CD14-positive monocyte (primary cell): ENCODE results near the gene WDR47. TPM values are rescaled to one million over a fixed set of nuclear protein-coding genes. Genes with fewer than 3 reads are reported as not detected.

Experiments used
- DNase-seq, 3 donors: peaks; one replicate each; pipeline ENCODE4 v3.0.0-alpha.2; 2011 to 2022
- H2AFZ ChIP-seq: 2 replicates; pipeline ENCODE4 v1.6.0; 2012; ENCODE audit warnings: mild to moderate bottlenecking, low read depth, low read length, inconsistent platforms; ENCODE audit not compliant: insufficient read depth, poor library complexity, severe bottlenecking
- H3K27ac ChIP-seq, 2 donors: 1 replicate in 1 of 2; 2 replicates in 1 of 2; pipeline ENCODE4 v1.5.1; 2012 to 2013; ENCODE audit warnings: low read length in 2 of 2, control low read depth in 1 of 2, inconsistent platforms in 1 of 2, low read depth in 1 of 2, mild to moderate bottlenecking in 1 of 2
- H3K27me3 ChIP-seq, 2 donors: one replicate each; pipeline versions ENCODE4 v1.6.0 to v1.6.1; 2011 to 2013; ENCODE audit warnings: low read length in 2 of 2; ENCODE audit not compliant: control insufficient read depth in 2 of 2, insufficient read depth in 2 of 2
- H3K36me3 ChIP-seq, 2 donors: replicated peaks in 1 of 2; 1 replicate in 1 of 2; 2 replicates in 1 of 2; pipeline versions ENCODE4 v1.5.1 to v1.6.1; 2012 to 2013; ENCODE audit warnings: low read length in 2 of 2, control low read depth in 1 of 2, inconsistent platforms in 1 of 2, mild to moderate bottlenecking in 1 of 2; ENCODE audit not compliant: insufficient read depth in 2 of 2, control insufficient read depth in 1 of 2
- H3K4me1 ChIP-seq, 2 donors: 1 replicate in 1 of 2; 2 replicates in 1 of 2; pipeline versions ENCODE4 v1.5.1 to v1.6.1; 2012 to 2013; ENCODE audit warnings: low read length in 2 of 2, control low read depth in 1 of 2, inconsistent platforms in 1 of 2, mild to moderate bottlenecking in 1 of 2, moderate library complexity in 1 of 2; ENCODE audit not compliant: insufficient read depth in 2 of 2, control insufficient read depth in 1 of 2
- H3K4me2 ChIP-seq: replicated peaks from 2 replicates; pipeline ENCODE3; 2012; ENCODE audit warnings: low read length, moderate library complexity, mild to moderate bottlenecking; ENCODE audit not compliant: poor library complexity, severe bottlenecking; ENCODE audit errors: extremely low read depth
- H3K4me3 ChIP-seq, 3 experiments: fragments of 200-600 bp in 1 of 3; sonication (generic) in 1 of 3; replicated peaks in 1 of 3; 1 replicate in 2 of 3; 2 replicates in 1 of 3; pipeline ENCODE4 v1.5.1; 2011 to 2013; ENCODE audit warnings: low read length in 3 of 3, mild to moderate bottlenecking in 3 of 3, control low read depth in 2 of 3, low read depth in 2 of 3, inconsistent platforms in 1 of 3, moderate library complexity in 1 of 3
- H3K79me2 ChIP-seq: 2 replicates; pipeline ENCODE4 v1.6.0; 2012; ENCODE audit warnings: mild to moderate bottlenecking, control low read depth, inconsistent platforms, low read length, moderate library complexity; ENCODE audit not compliant: insufficient read depth
- H3K9ac ChIP-seq: 2 replicates; pipeline ENCODE4 v1.6.0; 2017; ENCODE audit warnings: low read length, mild to moderate bottlenecking; ENCODE audit not compliant: insufficient read depth, poor library complexity, severe bottlenecking
- H3K9me3 ChIP-seq, 2 donors: replicated peaks in 1 of 2; 1 replicate in 1 of 2; 2 replicates in 1 of 2; pipeline versions ENCODE4 v1.5.1 to v1.6.1; 2012 to 2013; ENCODE audit warnings: low read length in 2 of 2, control low read depth in 1 of 2; ENCODE audit not compliant: control insufficient read depth in 1 of 2, insufficient read depth in 1 of 2
- H4K20me1 ChIP-seq: 2 replicates; pipeline ENCODE4 v1.6.0; 2012; ENCODE audit warnings: mild to moderate bottlenecking, low read length, control low read depth, moderate library complexity; ENCODE audit not compliant: insufficient read depth
- H3K27ac Mint-ChIP-seq, 7 donors: one replicate each; pipeline ENCODE4 v1.8.0; 2020; ENCODE audit warnings: mild to moderate bottlenecking in 7 of 7, mixed read lengths in 7 of 7, moderate library complexity in 6 of 7, inconsistent platforms in 2 of 7
- H3K27me3 Mint-ChIP-seq, 3 donors: one replicate each; pipeline ENCODE4 v1.8.0; 2021 to 2022; ENCODE audit warnings: low read depth in 3 of 3, mild to moderate bottlenecking in 3 of 3, mixed read lengths in 3 of 3, moderate library complexity in 3 of 3, inconsistent platforms in 1 of 3
- H3K36me3 Mint-ChIP-seq, 2 donors: one replicate each; pipeline ENCODE4 v1.8.0; 2020; ENCODE audit warnings: mixed read lengths in 2 of 2, inconsistent platforms in 1 of 2, mild to moderate bottlenecking in 1 of 2
- H3K4me1 Mint-ChIP-seq: one replicate; pipeline ENCODE4 v1.8.0; 2020; ENCODE audit warnings: mild to moderate bottlenecking, mixed read lengths
- H3K4me3 Mint-ChIP-seq, 2 donors: one replicate each; pipeline ENCODE4 v1.8.0; 2020; ENCODE audit warnings: mild to moderate bottlenecking in 2 of 2, mixed read lengths in 2 of 2, moderate library complexity in 1 of 2
- H3K9me3 Mint-ChIP-seq, 7 donors: one replicate each; pipeline ENCODE4 v1.8.0; 2020 to 2022; ENCODE audit warnings: mixed read lengths in 7 of 7, mild to moderate bottlenecking in 6 of 7, moderate library complexity in 6 of 7, inconsistent platforms in 2 of 7
- CTCF ChIP-seq: fragments of 200-600 bp; IDR thresholded peaks from one replicate; pipeline ENCODE4 v1.8.0; 2022; ENCODE audit warnings: antibody characterized with exemption, mild to moderate bottlenecking
- WGBS: methylation state at CpG from one replicate; pipeline ENCODE4 v1.1.5; 2013; ENCODE audit warnings: missing lambda C conversion rate; ENCODE audit not compliant: insufficient coverage; 5-methylcytosine and 5-hydroxymethylcytosine counted together
- intact Hi-C, 2 donors: fragments of 100-400 bp; cut with micrococcal nuclease; formaldehyde crosslinking; loops; one replicate each; pipeline versions ENCODE4 v1.15.0 to v1.15.1; 2023
- polyA plus RNA-seq, 3 donors: library from polyadenylated mRNA; depleted of rRNA in 1 of 3; unstranded in 2 of 3; stranded (reverse) in 1 of 3; fragments of 300-500 nt in 2 of 3; fragments of >200 nt in 1 of 3; fragmentation: Illumina TruSeq in 2 of 3; gene quantifications; 1 replicate in 2 of 3; 2 replicates in 1 of 3; pipeline ENCODE4 v1.2.3, GENCODE V29; 2012 to 2021

The WDR47 gene
- polyA plus RNA-seq, 3 donors, result 5.2 to 7.6 (median 6.0) TPM

GRCh38 chr1:108949044-108949443 lies 92.9 kb downstream of the WDR47 start:
- no peak for DNase-seq
- no peak overlapping the region for H2AFZ ChIP-seq
- peaks cover 46% of the 10 kb centered on the region for H4K20me1 ChIP-seq
- H3K4me3 ChIP-seq, result no peak overlapping the region
- Mint-ChIP-seq H3K4me1 (peaks cover 9% of the 10 kb centered on the region), H3K36me3 (peaks cover 28 to 55% of the 10 kb centered on the region in 2 donors), H3K27ac (peak overlapping the region in 3 of 7 donors; percentile 2 to 54 (median 7)), H3K27me3 (peaks cover 0 to 2% (median 0%) of the 10 kb centered on the region in 3 donors), H3K4me3 (no peak overlapping the region), H3K9me3 (no peaks in the 10 kb centered on the region)
- WGBS, result no CpG with 5 or more reads among the region's 4 CpGs
- H3K9me3 ChIP-seq, result no peaks in the 10 kb centered on the region
- no peaks in the 10 kb centered on the region for H3K4me1 ChIP-seq
- peaks cover 32 to 50% of the 10 kb centered on the region in 2 donors for H3K36me3 ChIP-seq
- H3K9ac ChIP-seq, result no peak overlapping the region
- intact Hi-C loops, result no loop called here
- H3K4me2 ChIP-seq, result no peak overlapping the region
- H3K27ac ChIP-seq, result no peak overlapping the region
- TF ChIP-seq CTCF, result no peak
- H3K79me2 ChIP-seq, result peaks cover 51% of the 10 kb centered on the region
- H3K27me3 ChIP-seq, result no peaks in the 10 kb centered on the region

DNA sequence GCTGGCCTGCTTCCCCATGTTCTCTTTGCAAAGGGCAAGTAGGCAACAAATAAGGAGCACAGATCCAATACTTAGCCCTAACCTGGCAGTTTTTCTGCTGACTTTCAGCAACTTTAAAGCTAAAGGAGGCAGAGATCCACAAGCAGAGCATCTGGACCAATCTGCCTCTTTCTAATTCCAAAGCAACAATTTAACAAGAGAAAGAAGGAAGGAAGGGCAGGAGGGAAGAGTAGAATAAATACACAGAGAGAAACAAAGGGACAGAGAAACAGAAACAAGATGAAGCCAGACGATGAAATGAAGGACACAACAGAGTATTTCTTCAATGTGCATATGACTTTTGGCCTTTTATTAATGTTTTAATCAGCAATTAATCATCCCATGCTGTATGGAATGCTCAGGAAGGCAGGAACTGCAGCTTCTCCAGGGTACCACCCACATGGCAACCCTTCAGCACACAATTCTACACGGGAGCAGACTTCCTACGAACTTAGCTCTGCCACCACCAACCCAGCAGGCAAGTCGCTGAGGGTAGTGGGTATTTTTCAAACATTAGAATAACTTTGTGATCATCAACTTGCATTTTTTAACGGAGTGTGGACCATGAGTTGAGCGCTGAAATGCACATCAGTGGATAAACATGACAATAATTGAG lies 93.9 kb downstream of the WDR47 start:
- Histone ChIP-seq H3K27ac (peak overlapping the region in 1 of 2 donors; percentile 11), H3K9ac (no peak overlapping the region)
- 35% methylated on average over 2 of the region's 6 CpGs for WGBS

More for the DNA sequence above, 93.9 kb downstream of the WDR47 start:
- Mint-ChIP-seq H3K27ac (peak overlapping the region in 4 of 7 donors; percentile 23 to 74 (median 58)), H3K4me3 (no peak overlapping the region), H3K36me3 (peaks cover 29 to 55% of the 10 kb centered on the region in 2 donors), H3K9me3 (no peaks in the 10 kb centered on the region), H3K27me3 (peaks cover 0 to 2% (median 0%) of the 10 kb centered on the region in 3 donors), H3K4me1 (peaks cover 9% of the 10 kb centered on the region)
- Histone ChIP-seq H3K4me3 (no peak overlapping the region), H3K27me3 (no peaks in the 10 kb centered on the region), H4K20me1 (peaks cover 37% of the 10 kb centered on the region), H3K4me2 (no peak overlapping the region), H3K4me1 (no peaks in the 10 kb centered on the region), H2AFZ (no peak overlapping the region), H3K36me3 (peaks cover 41 to 50% of the 10 kb centered on the region in 2 donors), H3K9me3 (no peaks in the 10 kb centered on the region), H3K79me2 (peaks cover 41% of the 10 kb centered on the region)
- TF ChIP-seq CTCF, result no peak
- intact Hi-C loops, result no loop called here
- no peak for DNase-seq
